ENCODE results near the gene GCKR. TPM values are rescaled to one million over a fixed set of nuclear protein-coding genes. Genes with fewer than 3 reads are reported as not detected.
"Not testable (repeated sequence)": the region's sequence is repeated elsewhere in the genome, so short reads cannot be mapped to it uniquely, and the experiment has no call there.

GCKR gene
- total and polyA plus RNA-seq, 12 donors = 0.24 to 29.4 (median 7.5) TPM

DNA sequence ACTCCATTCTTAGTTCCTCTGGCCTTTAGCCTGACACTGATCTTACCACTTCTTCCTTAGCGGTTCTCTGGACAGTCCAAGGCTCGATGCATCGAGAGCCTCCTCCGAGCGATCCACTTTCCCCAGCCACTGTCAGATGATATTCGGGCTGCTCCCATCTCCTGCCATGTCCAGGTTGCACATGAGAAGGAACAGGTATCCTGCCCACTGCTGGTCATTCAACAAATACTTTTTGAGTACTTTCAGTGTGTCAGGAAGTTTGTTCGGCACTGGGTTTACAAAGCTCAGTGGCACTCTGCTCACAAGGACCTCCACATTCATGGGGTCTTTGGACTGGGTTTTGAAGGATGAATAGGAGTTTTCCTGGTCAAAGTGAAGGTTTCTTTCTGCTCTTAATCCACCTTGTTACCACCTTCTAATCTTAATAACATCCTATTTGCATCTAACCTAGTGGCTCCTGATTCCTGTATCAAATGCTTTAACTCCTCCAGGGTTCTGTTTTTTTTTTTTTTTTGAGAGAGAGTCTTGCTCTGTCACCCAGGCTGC, 25.8 kb downstream of the GCKR start:
- intact Hi-C loops (cut with DNase I) = no loop called here
- Histone ChIP-seq H3K4me3 (no peak overlapping the region), H3K4me1 (replicated peaks in 1 of 2) (no peaks in the 10 kb centered on the region), H3K27ac (no peak overlapping the region), H3K27me3 (no peaks in the 10 kb centered on the region), H3K36me3 (replicated peaks in 1 of 2) (no peaks in the 10 kb centered on the region), H3K9me3 (replicated peaks in 1 of 3) (no peaks in the 10 kb centered on the region)
- 92 to 95% (median 93%) methylated on average over 7 of the region's 7 CpGs for WGBS, 4 donors
- no peak for DNase-seq
- no peak for TF ChIP-seq POLR2A (IDR thresholded peaks at IDR 0.05)
- TF ChIP-seq, protein P1, sequence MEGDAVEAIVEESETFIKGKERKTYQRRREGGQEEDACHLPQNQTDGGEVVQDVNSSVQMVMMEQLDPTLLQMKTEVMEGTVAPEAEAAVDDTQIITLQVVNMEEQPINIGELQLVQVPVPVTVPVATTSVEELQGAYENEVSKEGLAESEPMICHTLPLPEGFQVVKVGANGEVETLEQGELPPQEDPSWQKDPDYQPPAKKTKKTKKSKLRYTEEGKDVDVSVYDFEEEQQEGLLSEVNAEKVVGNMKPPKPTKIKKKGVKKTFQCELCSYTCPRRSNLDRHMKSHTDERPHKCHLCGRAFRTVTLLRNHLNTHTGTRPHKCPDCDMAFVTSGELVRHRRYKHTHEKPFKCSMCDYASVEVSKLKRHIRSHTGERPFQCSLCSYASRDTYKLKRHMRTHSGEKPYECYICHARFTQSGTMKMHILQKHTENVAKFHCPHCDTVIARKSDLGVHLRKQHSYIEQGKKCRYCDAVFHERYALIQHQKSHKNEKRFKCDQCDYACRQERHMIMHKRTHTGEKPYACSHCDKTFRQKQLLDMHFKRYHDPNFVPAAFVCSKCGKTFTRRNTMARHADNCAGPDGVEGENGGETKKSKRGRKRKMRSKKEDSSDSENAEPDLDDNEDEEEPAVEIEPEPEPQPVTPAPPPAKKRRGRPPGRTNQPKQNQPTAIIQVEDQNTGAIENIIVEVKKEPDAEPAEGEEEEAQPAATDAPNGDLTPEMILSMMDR (IDR thresholded peaks at IDR 0.05) = no peak

DNA sequence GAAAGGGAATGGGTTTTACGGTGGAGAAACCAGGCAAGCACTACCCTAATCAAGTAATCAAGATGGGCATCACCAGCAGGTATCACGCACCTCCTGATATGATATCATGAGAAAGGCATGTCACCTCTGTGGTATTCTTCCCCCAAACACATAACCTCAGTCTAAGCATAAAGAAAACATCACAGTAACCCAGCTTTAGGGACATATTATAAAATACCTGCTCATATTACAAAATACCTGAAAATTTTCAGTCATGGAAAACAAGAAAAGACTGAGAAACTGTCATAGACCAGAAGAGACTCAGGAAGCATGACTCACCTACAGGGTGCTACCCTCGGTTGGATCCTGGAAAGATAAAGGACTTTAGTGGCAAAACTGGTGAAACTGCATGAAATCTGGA, 30.5 kb downstream of the GCKR start:
- Histone ChIP-seq H3K9me3 (replicated peaks in 1 of 3) (no peaks in the 10 kb centered on the region), H3K4me1 (replicated peaks in 1 of 2) (no peaks in the 10 kb centered on the region), H3K27ac (no peak overlapping the region), H3K27me3 (no peaks in the 10 kb centered on the region), H3K4me3 (no peak overlapping the region), H3K36me3 (replicated peaks in 1 of 2) (no peaks in the 10 kb centered on the region)
- WGBS, 4 donors = 62 to 77% (median 67%) methylated on average over 3 of the region's 3 CpGs
- intact Hi-C loops (cut with DNase I) = no loop called here
- TF ChIP-seq, protein P1 (IDR thresholded peaks at IDR 0.05) = no peak
- TF ChIP-seq POLR2A (IDR thresholded peaks at IDR 0.05) = no peak
- DNase-seq = no peak

DNA sequence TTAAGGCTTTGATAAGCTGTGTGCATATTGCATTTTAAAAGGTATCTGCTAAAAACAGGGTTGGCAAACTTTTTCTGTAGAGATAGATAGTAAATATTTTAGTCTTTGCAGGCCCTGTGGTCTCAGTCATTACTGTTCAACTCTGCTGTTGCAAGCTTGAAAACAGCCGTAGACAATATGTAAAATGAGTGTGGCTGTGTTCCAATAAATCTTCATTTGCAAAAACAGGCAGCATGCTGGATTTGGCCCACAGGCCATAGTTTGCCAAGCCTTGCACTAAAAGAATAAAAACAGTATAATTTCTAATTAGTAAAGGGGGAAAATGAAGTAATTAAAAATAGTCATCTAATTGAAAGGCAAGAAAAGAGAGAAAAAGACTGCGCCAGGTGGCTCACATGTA, 35.3 kb downstream of the GCKR start:
- Histone ChIP-seq H3K4me3 (no peak overlapping the region), H3K4me1 (replicated peaks in 1 of 2) (no peaks in the 10 kb centered on the region), H3K36me3 (replicated peaks in 1 of 2) (no peaks in the 10 kb centered on the region), H3K27me3 (no peaks in the 10 kb centered on the region), H3K9me3 (replicated peaks in 1 of 3) (no peaks in the 10 kb centered on the region), H3K27ac (no peak overlapping the region)
- intact Hi-C loops (cut with DNase I) = no loop called here
- no peak for DNase-seq
- 87 to 93% (median 89%) methylated on average over 2 of the region's 2 CpGs for WGBS, 4 donors
- TF ChIP-seq POLR2A (IDR thresholded peaks at IDR 0.05) = no peak
- TF ChIP-seq, protein P1 (IDR thresholded peaks at IDR 0.05) = no peak

DNA sequence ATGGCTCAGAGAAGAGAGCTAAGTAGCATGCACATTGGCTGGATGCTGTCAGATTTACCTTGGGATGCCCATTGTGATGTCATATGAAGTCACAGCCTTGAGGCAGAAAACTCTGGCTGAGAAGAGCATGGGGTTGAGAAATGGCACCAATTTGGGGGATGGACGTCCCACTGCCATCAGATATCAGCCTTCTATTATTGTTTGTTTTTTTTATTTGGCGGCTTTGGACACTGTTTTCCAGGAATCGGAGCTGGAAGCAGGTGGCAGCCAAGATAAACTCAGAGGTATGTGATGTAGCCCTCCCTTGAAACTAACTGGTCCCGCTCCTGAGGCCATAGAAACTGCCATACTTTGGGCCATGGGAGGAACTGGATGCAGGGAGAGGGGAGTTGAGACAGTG, 40.6 kb downstream of the GCKR start:
- Histone ChIP-seq H3K27me3 (no peaks in the 10 kb centered on the region), H3K9me3 (replicated peaks in 1 of 3) (no peaks in the 10 kb centered on the region), H3K36me3 (replicated peaks in 1 of 2) (no peaks in the 10 kb centered on the region), H3K4me3 (no peak overlapping the region), H3K4me1 (replicated peaks in 1 of 2) (no peaks in the 10 kb centered on the region), H3K27ac (no peak overlapping the region)
- no peak for DNase-seq
- TF ChIP-seq, protein P1 (IDR thresholded peaks at IDR 0.05) = no peak
- TF ChIP-seq POLR2A (IDR thresholded peaks at IDR 0.05) = no peak
- intact Hi-C loops (cut with DNase I) = no loop called here
- 52 to 64% (median 60%) methylated on average over 4 of the region's 4 CpGs for WGBS, 4 donors

DNA sequence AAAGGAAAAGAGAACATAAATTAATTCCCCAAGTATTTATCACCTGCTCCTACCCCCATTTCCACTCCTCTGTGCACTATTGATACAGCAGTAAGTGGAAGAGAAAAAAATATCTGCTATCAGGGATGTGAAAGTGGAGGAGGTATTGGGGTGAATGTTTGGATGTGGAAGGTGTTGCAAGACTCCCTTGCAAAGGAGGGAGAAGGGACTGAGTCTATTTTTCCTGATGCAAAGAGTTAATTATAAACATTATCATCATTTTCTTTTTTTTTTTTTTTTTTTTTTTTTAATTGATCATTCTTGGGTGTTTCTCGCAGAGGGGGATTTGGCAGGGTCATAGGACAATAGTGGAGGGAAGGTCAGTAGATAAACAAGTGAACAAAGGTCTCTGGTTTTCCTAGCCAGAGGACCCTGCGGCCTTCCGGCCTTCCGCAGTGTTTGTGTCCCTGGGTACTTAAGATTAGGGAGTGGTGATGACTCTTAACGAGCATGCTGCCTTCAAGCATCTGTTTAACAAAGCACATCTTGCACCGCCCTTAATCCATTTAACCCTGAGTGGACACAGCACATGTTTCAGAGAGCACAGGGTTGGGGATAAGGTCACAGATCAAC, 42.3 kb downstream of the GCKR start:
- H3K27ac ChIP-seq; H3K4me3 ChIP-seq; intact Hi-C loops (cut with DNase I); H3K9me3 ChIP-seq (replicated peaks in 1 of 3); H3K27me3 ChIP-seq; H3K4me1 ChIP-seq (replicated peaks in 1 of 2); DNase-seq; H3K36me3 ChIP-seq (replicated peaks in 1 of 2): not testable (repeated sequence)
- 40 to 87% (median 68%) methylated on average over 1 to 4 of the region's 6 CpGs for WGBS, 4 donors

GRCh38 chr2:27539649-27540048, 43.0 kb downstream of the GCKR start:
- H3K4me1 ChIP-seq (replicated peaks in 1 of 2); H3K36me3 ChIP-seq (replicated peaks in 1 of 2); H3K9me3 ChIP-seq (replicated peaks in 1 of 3); DNase-seq; H3K4me3 ChIP-seq; intact Hi-C loops (cut with DNase I); H3K27me3 ChIP-seq; H3K27ac ChIP-seq: not testable (repeated sequence)
- WGBS, 4 donors = 81 to 97% (median 95%) methylated on average over 3 to 27 of the region's 35 CpGs
